ENCODE results near the gene B4GALNT3. TPM values are rescaled to one million over a fixed set of nuclear protein-coding genes. Genes with fewer than 3 reads are reported as not detected.
"Not testable (repeated sequence)": the region's sequence is repeated elsewhere in the genome, so short reads cannot be mapped to it uniquely, and the experiment has no call there.

The B4GALNT3 gene
- total and polyA plus RNA-seq, 2 of the 13 experiments (the other 11 are each of a cell fraction or from before 2014, with no cell fraction given), result 3.2 to 4.4 TPM

- TF ChIP-seq, protein P1, sequence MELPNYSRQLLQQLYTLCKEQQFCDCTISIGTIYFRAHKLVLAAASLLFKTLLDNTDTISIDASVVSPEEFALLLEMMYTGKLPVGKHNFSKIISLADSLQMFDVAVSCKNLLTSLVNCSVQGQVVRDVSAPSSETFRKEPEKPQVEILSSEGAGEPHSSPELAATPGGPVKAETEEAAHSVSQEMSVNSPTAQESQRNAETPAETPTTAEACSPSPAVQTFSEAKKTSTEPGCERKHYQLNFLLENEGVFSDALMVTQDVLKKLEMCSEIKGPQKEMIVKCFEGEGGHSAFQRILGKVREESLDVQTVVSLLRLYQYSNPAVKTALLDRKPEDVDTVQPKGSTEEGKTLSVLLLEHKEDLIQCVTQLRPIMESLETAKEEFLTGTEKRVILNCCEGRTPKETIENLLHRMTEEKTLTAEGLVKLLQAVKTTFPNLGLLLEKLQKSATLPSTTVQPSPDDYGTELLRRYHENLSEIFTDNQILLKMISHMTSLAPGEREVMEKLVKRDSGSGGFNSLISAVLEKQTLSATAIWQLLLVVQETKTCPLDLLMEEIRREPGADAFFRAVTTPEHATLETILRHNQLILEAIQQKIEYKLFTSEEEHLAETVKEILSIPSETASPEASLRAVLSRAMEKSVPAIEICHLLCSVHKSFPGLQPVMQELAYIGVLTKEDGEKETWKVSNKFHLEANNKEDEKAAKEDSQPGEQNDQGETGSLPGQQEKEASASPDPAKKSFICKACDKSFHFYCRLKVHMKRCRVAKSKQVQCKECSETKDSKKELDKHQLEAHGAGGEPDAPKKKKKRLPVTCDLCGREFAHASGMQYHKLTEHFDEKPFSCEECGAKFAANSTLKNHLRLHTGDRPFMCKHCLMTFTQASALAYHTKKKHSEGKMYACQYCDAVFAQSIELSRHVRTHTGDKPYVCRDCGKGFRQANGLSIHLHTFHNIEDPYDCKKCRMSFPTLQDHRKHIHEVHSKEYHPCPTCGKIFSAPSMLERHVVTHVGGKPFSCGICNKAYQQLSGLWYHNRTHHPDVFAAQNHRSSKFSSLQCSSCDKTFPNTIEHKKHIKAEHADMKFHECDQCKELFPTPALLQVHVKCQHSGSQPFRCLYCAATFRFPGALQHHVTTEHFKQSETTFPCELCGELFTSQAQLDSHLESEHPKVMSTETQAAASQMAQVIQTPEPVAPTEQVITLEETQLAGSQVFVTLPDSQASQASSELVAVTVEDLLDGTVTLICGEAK (IDR thresholded peaks at IDR 0.05), result not testable (repeated sequence)
- TF ChIP-seq, protein P1 (CRISPR knock-in tag; IDR thresholded peaks at IDR 0.05), result 0 out of 2 replicates have a peak, but pooled peaks have one; percentile 61
- TF ChIP-seq DPF2 (CRISPR knock-in tag; IDR thresholded peaks at IDR 0.05; ENCODE audit: borderline replicate concordance, low read depth), result peak; percentile 77
- 0 out of 2 replicates have a peak, but pooled peaks have one; percentile 37 for TF ChIP-seq E2F1 (CRISPR knock-in tag; IDR thresholded peaks at IDR 0.05)
- TF ChIP-seq ZFP91 (CRISPR knock-in tag; IDR thresholded peaks at IDR 0.05; ENCODE audit: borderline replicate concordance), result peak; percentile 29; the same call in 1 of the 2 replicates
- TF ChIP-seq, protein P2, sequence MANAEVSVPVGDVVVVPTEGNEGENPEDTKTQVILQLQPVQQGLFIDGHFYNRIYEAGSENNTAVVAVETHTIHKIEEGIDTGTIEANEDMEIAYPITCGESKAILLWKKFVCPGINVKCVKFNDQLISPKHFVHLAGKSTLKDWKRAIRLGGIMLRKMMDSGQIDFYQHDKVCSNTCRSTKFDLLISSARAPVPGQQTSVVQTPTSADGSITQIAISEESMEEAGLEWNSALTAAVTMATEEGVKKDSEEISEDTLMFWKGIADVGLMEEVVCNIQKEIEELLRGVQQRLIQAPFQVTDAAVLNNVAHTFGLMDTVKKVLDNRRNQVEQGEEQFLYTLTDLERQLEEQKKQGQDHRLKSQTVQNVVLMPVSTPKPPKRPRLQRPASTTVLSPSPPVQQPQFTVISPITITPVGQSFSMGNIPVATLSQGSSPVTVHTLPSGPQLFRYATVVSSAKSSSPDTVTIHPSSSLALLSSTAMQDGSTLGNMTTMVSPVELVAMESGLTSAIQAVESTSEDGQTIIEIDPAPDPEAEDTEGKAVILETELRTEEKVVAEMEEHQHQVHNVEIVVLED (CRISPR knock-in tag; IDR thresholded peaks at IDR 0.05; ENCODE audit: borderline replicate concordance), result peak; percentile 50; the same call in 1 of the 2 replicates
- peak; percentile 27; the same call in 1 of the 2 replicates for TF ChIP-seq KDM5B (CRISPR knock-in tag; IDR thresholded peaks at IDR 0.05; ENCODE audit: borderline replicate concordance)
- TF ChIP-seq, protein P3, sequence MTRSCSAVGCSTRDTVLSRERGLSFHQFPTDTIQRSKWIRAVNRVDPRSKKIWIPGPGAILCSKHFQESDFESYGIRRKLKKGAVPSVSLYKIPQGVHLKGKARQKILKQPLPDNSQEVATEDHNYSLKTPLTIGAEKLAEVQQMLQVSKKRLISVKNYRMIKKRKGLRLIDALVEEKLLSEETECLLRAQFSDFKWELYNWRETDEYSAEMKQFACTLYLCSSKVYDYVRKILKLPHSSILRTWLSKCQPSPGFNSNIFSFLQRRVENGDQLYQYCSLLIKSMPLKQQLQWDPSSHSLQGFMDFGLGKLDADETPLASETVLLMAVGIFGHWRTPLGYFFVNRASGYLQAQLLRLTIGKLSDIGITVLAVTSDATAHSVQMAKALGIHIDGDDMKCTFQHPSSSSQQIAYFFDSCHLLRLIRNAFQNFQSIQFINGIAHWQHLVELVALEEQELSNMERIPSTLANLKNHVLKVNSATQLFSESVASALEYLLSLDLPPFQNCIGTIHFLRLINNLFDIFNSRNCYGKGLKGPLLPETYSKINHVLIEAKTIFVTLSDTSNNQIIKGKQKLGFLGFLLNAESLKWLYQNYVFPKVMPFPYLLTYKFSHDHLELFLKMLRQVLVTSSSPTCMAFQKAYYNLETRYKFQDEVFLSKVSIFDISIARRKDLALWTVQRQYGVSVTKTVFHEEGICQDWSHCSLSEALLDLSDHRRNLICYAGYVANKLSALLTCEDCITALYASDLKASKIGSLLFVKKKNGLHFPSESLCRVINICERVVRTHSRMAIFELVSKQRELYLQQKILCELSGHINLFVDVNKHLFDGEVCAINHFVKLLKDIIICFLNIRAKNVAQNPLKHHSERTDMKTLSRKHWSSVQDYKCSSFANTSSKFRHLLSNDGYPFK (CRISPR knock-in tag; IDR thresholded peaks at IDR 0.05; ENCODE audit: borderline replicate concordance), result peak; percentile 49; the same call in 1 of the 2 replicates
These were observed 118.4 kb downstream of the B4GALNT3 start (continued) for GRCh38 chr12:577994-578747.
